Type B pancreatic cell (in vitro differentiated cells): Measurements from ENCODE around the gene CDK5. TPM values are rescaled to one million over a fixed set of nuclear protein-coding genes. Genes with fewer than 3 reads are reported as not detected.

Experiments used
- DNase-seq: peaks from one replicate; pipeline ENCODE4 v3.0.0; 2021; ENCODE audit warnings: mixed read lengths; ENCODE audit not compliant: unreplicated experiment; ENCODE audit errors: extremely low spot score
- H3K27ac Mint-ChIP-seq: 2 replicates; pipeline ENCODE4 v1.8.0; 2021; ENCODE audit warnings: mild to moderate bottlenecking, mixed read lengths
- H3K27me3 Mint-ChIP-seq: 2 replicates; pipeline ENCODE4 v1.8.0; 2021; ENCODE audit warnings: mixed read lengths
- H3K36me3 Mint-ChIP-seq: 2 replicates; pipeline ENCODE4 v1.8.0; 2021; ENCODE audit warnings: mixed read lengths
- H3K4me1 Mint-ChIP-seq: one replicate; pipeline ENCODE4 v1.8.0; 2021; ENCODE audit warnings: mixed read lengths; ENCODE audit not compliant: unreplicated experiment
- H3K4me3 Mint-ChIP-seq: 2 replicates; pipeline ENCODE4 v1.8.0; 2021; ENCODE audit warnings: mild to moderate bottlenecking, mixed read lengths
- H3K9me3 Mint-ChIP-seq: 2 replicates; pipeline ENCODE4 v1.8.0; 2021; ENCODE audit warnings: mixed read lengths
- total RNA-seq: library from RNA; stranded (reverse); gene quantifications from 2 replicates; pipeline ENCODE4 v1.2.1, GENCODE V29; 2021; ENCODE audit warnings: low replicate concordance
- TF ChIP-seq, protein P1 (sequence below): fragments of 200-600 bp; sonication (generic); conservative IDR thresholded peaks from 2 replicates; pipeline ENCODE4 v1.5.0; 2021; ENCODE audit warnings: antibody characterized with exemption, mild to moderate bottlenecking

Gene CDK5
- total RNA-seq, 1 donor from 2014 or later, result 20.5 TPM

DNA sequence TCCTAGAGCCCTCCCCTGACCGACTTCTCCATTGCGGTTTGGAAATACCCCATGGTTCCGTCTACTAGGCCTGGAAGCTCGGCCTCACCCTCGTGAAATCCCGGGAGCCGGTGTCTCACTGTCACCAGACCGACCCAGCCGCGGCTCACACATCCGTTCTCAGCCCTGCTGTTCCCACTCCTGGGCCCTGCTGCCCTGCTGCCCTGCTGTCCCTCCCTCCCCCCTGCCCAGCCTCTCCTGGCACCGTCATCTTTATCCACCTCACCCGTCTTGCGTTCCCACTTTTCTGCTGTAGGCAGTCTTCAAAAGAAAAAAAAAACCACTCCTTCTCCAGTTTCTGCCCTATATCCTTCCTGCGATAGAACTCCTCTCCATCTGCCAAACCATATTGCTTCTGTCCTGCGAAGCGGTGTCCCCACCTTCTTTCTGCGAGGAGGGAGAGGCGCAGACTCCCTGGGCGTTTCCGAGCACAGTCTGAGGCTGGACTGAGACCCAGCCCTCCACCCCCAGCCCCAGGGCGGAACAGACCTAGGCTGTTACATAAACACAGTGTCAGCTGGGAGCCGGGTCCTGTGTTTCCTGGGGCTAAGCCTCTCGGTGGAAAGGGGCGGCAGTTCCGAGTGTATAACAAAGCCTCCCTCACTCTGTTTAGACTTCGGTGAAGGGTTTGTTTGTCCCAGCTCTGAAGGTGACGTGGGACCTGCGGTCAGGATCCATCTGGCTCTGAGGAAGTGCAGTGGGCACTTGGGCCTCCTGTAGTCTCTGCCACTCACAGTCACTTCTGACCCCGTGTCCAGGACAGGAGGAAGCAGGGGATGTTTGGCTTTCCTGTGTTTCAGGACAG lies 31.4 kb upstream of the CDK5 start:
- H3K27me3 Mint-ChIP-seq, result no peaks in the 10 kb centered on the region
- DNase-seq, result no peak

DNA sequence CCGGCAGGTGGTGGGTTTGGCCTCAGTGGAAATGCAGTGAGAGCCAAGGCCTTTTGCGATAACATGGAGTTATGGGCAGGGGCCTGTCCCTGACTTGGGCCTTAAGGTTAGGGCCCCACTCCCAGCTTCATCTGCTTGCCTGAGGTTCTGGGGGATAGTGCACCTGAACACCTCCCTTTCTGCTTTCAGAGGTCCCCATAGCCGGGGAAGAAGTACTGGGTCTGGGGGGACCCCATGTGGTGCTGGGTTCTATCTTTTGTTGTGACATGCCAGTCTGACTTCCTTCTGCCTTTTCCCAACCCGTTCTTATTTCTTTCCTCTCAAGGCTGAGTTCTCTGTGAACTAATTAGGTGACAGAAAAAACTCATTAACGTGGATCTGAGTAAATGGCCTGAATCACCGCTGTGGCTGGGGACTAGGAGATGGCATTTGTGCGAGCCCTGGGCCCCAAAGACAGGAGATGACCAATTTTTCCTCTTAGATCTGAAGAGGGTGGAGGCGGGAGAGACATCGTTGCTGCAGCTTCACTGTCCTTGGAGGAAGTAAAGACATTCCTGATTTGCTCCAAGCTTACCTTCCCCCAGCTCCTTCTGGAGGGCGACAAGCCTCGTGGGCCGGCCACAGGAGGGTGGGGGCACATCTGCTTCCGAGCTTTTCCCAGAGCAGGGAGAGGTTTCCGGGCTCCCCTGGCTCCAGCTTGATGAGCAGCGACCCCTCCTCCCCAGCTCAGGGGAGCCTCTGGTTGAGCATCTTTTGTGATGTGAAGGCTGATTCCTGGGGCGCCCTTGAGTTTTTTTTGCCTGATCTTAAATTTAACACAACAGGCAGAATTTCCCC lies 30.5 kb upstream of the CDK5 start:
- TF ChIP-seq, protein P1, sequence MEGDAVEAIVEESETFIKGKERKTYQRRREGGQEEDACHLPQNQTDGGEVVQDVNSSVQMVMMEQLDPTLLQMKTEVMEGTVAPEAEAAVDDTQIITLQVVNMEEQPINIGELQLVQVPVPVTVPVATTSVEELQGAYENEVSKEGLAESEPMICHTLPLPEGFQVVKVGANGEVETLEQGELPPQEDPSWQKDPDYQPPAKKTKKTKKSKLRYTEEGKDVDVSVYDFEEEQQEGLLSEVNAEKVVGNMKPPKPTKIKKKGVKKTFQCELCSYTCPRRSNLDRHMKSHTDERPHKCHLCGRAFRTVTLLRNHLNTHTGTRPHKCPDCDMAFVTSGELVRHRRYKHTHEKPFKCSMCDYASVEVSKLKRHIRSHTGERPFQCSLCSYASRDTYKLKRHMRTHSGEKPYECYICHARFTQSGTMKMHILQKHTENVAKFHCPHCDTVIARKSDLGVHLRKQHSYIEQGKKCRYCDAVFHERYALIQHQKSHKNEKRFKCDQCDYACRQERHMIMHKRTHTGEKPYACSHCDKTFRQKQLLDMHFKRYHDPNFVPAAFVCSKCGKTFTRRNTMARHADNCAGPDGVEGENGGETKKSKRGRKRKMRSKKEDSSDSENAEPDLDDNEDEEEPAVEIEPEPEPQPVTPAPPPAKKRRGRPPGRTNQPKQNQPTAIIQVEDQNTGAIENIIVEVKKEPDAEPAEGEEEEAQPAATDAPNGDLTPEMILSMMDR, result no peak
- Mint-ChIP-seq H3K27me3 (no peaks in the 10 kb centered on the region), H3K4me1 (peaks cover 34% of the 10 kb centered on the region), H3K27ac (peak overlapping the region; percentile 73), H3K4me3 (peak overlapping the region; percentile 90), H3K9me3 (no peaks in the 10 kb centered on the region), H3K36me3 (peaks cover 7% of the 10 kb centered on the region)
- DNase-seq, result no peak

More for the DNA sequence above, 31.4 kb upstream of the CDK5 start:
- Mint-ChIP-seq H3K27ac (peak overlapping the region; percentile 91), H3K36me3 (peaks cover 7% of the 10 kb centered on the region), H3K4me1 (peaks cover 38% of the 10 kb centered on the region), H3K9me3 (no peaks in the 10 kb centered on the region), H3K4me3 (peak overlapping the region; percentile 90)
- TF ChIP-seq, protein P1, result no peak

DNA sequence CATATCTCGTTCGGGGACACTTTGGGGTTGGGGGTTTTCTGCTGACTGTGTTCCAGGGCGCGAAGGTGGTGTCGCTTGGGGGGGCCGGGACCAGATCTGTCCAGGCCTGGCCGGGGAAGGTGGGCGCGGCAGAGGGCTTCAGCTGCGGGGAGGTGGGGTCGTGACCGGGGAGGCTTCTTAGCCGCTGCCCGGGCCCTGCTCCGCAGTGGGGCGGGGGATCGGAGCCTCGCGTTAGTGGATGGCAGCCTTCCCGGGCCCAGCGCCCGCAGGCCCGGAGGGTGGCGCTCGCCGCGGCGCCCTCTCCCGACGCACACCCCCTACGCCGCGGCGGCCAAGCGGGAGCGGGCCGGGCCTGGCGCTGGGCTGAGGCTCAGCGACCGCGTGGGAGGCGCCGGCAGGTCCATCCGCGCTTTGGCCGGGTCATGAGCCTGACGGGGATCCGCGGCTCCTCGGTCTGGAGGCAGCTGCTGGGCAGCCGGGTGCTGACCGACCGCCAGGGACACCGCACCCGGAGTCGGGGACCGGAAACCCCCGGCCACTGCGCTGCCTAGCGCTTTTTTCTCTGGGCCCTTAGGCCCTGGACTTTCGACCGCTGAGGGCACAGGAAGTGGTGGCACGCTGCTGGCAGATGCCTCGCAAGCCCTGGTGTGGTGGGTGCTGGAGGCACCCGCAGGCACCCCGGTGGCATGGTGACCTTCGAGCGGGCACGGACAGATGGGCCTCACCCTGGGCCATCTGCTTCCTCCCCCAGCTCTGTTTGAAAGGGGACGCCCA lies 29.7 kb upstream of the CDK5 start:
- H3K27ac Mint-ChIP-seq, result no peak overlapping the region
- peaks cover 39% of the 10 kb centered on the region for H3K4me1 Mint-ChIP-seq
- H3K4me3 Mint-ChIP-seq, result peak overlapping the region; percentile 91
- TF ChIP-seq, protein P1, result peak; percentile 52
- H3K36me3 Mint-ChIP-seq, result peaks cover 7% of the 10 kb centered on the region
- no peaks in the 10 kb centered on the region for H3K9me3 Mint-ChIP-seq
- DNase-seq, result no peak
- no peaks in the 10 kb centered on the region for H3K27me3 Mint-ChIP-seq

DNA sequence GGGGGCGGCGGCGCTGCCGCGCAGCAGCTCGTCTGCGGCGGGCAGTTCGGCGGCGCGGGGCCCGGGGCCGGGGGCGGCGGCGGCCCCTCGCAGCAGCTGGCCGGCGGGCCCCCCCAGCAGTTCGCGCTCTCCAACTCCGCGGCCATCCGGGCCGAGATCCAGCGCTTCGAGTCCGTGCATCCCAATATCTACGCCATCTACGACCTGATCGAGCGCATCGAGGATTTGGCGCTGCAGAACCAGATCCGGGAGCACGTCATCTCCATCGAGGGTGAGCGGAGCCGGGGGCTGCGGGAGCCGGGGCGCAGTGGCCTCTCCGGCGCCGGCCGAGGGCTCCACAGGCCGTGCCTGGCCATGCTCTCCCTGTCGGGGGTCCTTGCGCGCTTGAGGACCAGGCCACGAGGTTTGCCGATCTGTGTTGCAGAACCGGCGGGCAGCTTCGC lies 29.1 kb upstream of the CDK5 start:
- no peak overlapping the region for H3K27ac Mint-ChIP-seq
- TF ChIP-seq, protein P1, result no peak
- no peaks in the 10 kb centered on the region for H3K27me3 Mint-ChIP-seq
- H3K4me3 Mint-ChIP-seq, result peak overlapping the region; percentile 91
- peaks cover 39% of the 10 kb centered on the region for H3K4me1 Mint-ChIP-seq
- DNase-seq, result no peak
- no peaks in the 10 kb centered on the region for H3K9me3 Mint-ChIP-seq
- peaks cover 7% of the 10 kb centered on the region for H3K36me3 Mint-ChIP-seq
